ENCODE data around the gene BCO2. TPM values are rescaled to one million over a fixed set of nuclear protein-coding genes. Genes with fewer than 3 reads are reported as not detected.

BCO2 gene
- total and polyA plus RNA-seq, 2 experiments from 2014 or later, result 23.9 to 39.1 TPM

GRCh38 chr11:112229746-112230433 is 54.6 kb downstream of the BCO2 start:
- peaks cover 37% of the 10 kb centered on the region for H3K79me2 ChIP-seq
- no peak for TF ChIP-seq EZH2 (IDR thresholded peaks at IDR 0.05; ENCODE audit: borderline replicate concordance)
- TF ChIP-seq CTCF (IDR thresholded peaks at IDR 0.05; ENCODE audit: poor library complexity), result no peak
- no peak for TF ChIP-seq EZH2phosphoT487 (IDR thresholded peaks at IDR 0.05; ENCODE audit: low read depth, severe bottlenecking, unreplicated experiment)
- WGBS (ENCODE audit: low lambda C conversion rate, missing lambda C conversion rate), result 62% methylated on average over 3 of the region's 3 CpGs
- no peaks in the 10 kb centered on the region for H3K4me1 ChIP-seq (ENCODE audit: insufficient read depth)
- no peak overlapping the region for H2AFZ ChIP-seq
- H3K4me2 ChIP-seq, result no peak overlapping the region
- H4K20me1 ChIP-seq (ENCODE audit: insufficient read depth, poor library complexity, severe bottlenecking), result no peaks in the 10 kb centered on the region
- no peaks in the 10 kb centered on the region for H3K9me3 ChIP-seq (ENCODE audit: low read depth)
- H3K36me3 ChIP-seq (replicated peaks; ENCODE audit: insufficient read depth, low read depth), result no peaks in the 10 kb centered on the region
- H3K27me3 ChIP-seq, result no peaks in the 10 kb centered on the region
- no peaks in the 10 kb centered on the region for H3K9me2 ChIP-seq (replicated peaks; ENCODE audit: insufficient read depth)
- H3K27ac ChIP-seq, result no peak overlapping the region
- H3K4me3 ChIP-seq, result no peak overlapping the region
- no peak for DNase-seq (ENCODE audit: low spot score)

GRCh38 chr11:112231952-112232351 is 56.6 kb downstream of the BCO2 start:
- TF ChIP-seq EZH2 (IDR thresholded peaks at IDR 0.05; ENCODE audit: borderline replicate concordance) (no peak), CTCF (IDR thresholded peaks at IDR 0.05; ENCODE audit: poor library complexity) (no peak), EZH2phosphoT487 (IDR thresholded peaks at IDR 0.05; ENCODE audit: low read depth, severe bottlenecking, unreplicated experiment) (no peak)
- WGBS (ENCODE audit: low lambda C conversion rate, missing lambda C conversion rate), result 75% methylated on average over 2 of the region's 2 CpGs
- no peak overlapping the region for H2AFZ ChIP-seq
- no peaks in the 10 kb centered on the region for H4K20me1 ChIP-seq (ENCODE audit: insufficient read depth, poor library complexity, severe bottlenecking)
- peaks cover 33% of the 10 kb centered on the region for H3K79me2 ChIP-seq
- H3K4me1 ChIP-seq (ENCODE audit: insufficient read depth), result no peaks in the 10 kb centered on the region
- H3K27ac ChIP-seq, result no peak overlapping the region
- H3K27me3 ChIP-seq, result no peaks in the 10 kb centered on the region
- H3K4me3 ChIP-seq, result no peak overlapping the region
- no peak for DNase-seq (ENCODE audit: low spot score)
- H3K9me3 ChIP-seq (ENCODE audit: low read depth), result no peaks in the 10 kb centered on the region
- no peak overlapping the region for H3K4me2 ChIP-seq
- H3K9me2 ChIP-seq (replicated peaks; ENCODE audit: insufficient read depth), result no peaks in the 10 kb centered on the region
- no peaks in the 10 kb centered on the region for H3K36me3 ChIP-seq (replicated peaks; ENCODE audit: insufficient read depth, low read depth)

GRCh38 chr11:112235750-112236390 is 60.6 kb downstream of the BCO2 start:
- Histone ChIP-seq H4K20me1 (ENCODE audit: insufficient read depth, poor library complexity, severe bottlenecking) (no peaks in the 10 kb centered on the region), H3K9me2 (replicated peaks; ENCODE audit: insufficient read depth) (no peaks in the 10 kb centered on the region), H3K27me3 (no peaks in the 10 kb centered on the region), H3K9me3 (ENCODE audit: low read depth) (no peaks in the 10 kb centered on the region), H3K36me3 (replicated peaks; ENCODE audit: insufficient read depth, low read depth) (peaks cover 4% of the 10 kb centered on the region), H3K4me1 (ENCODE audit: insufficient read depth) (no peaks in the 10 kb centered on the region), H3K27ac (no peak overlapping the region), H3K4me3 (no peak overlapping the region), H3K79me2 (peaks cover 6% of the 10 kb centered on the region), H3K4me2 (no peak overlapping the region), H2AFZ (no peak overlapping the region)
- DNase-seq (ENCODE audit: low spot score), result no peak
- 97% methylated on average over 8 of the region's 8 CpGs for WGBS (ENCODE audit: low lambda C conversion rate, missing lambda C conversion rate)
- TF ChIP-seq CTCF (IDR thresholded peaks at IDR 0.05; ENCODE audit: poor library complexity) (no peak), EZH2 (IDR thresholded peaks at IDR 0.05; ENCODE audit: borderline replicate concordance) (no peak), EZH2phosphoT487 (IDR thresholded peaks at IDR 0.05; ENCODE audit: low read depth, severe bottlenecking, unreplicated experiment) (no peak)
